HG03060 (cell line): ENCODE measurements around the gene CRYBA1.

Experiments
- ATAC-seq: cut with Tn5 transposase; IDR thresholded peaks from one replicate; pipeline ENCODE4 v1.9.1; 2021; ENCODE audit warnings: low read depth, moderate number of reproducible peaks; ENCODE audit not compliant: unreplicated experiment

CRYBA1 gene

GRCh38 chr17:29273924-29274323 lies 27.3 kb downstream of the CRYBA1 start:
- ATAC-seq: no peak

- no peak for ATAC-seq
Measured at GRCh38 chr17:29278692-29279091, 32.0 kb downstream of the CRYBA1 start.

GRCh38 chr17:29279397-29280070 lies 32.9 kb downstream of the CRYBA1 start:
- ATAC-seq: no peak

- ATAC-seq: no peak
Measured at GRCh38 chr17:29283496-29283895, 36.8 kb downstream of the CRYBA1 start.

GRCh38 chr17:29283961-29284360 lies 37.3 kb downstream of the CRYBA1 start:
- no peak for ATAC-seq

GRCh38 chr17:29289852-29290251 lies 43.2 kb downstream of the CRYBA1 start:
- no peak for ATAC-seq

GRCh38 chr17:29291163-29291752 lies 44.6 kb downstream of the CRYBA1 start:
- no peak for ATAC-seq

- ATAC-seq: no peak
Measured at GRCh38 chr17:29292071-29292991, 45.7 kb downstream of the CRYBA1 start.

GRCh38 chr17:29292992-29293889 lies 46.6 kb downstream of the CRYBA1 start:
- ATAC-seq: no peak

- ATAC-seq: peak; percentile 61
Measured at GRCh38 chr17:29293890-29294579, 47.4 kb downstream of the CRYBA1 start, which contains the start of gene NUFIP2. NUFIP2 (minus strand) TSS chr17:29294148; CDS start chr17:29294059, 89 bp downstream.

GRCh38 chr17:29294580-29294900 lies 47.9 kb downstream of the CRYBA1 start:
- ATAC-seq: no peak

GRCh38 chr17:29295420-29295819 lies 48.8 kb downstream of the CRYBA1 start:
- no peak for ATAC-seq

GRCh38 chr17:29299031-29299430 lies 52.4 kb downstream of the CRYBA1 start:
- no peak for ATAC-seq

GRCh38 chr17:29303386-29303785 lies 56.7 kb downstream of the CRYBA1 start:
- ATAC-seq: no peak
